ENCODE data around the gene ALG12.

The ALG12 gene

DNA sequence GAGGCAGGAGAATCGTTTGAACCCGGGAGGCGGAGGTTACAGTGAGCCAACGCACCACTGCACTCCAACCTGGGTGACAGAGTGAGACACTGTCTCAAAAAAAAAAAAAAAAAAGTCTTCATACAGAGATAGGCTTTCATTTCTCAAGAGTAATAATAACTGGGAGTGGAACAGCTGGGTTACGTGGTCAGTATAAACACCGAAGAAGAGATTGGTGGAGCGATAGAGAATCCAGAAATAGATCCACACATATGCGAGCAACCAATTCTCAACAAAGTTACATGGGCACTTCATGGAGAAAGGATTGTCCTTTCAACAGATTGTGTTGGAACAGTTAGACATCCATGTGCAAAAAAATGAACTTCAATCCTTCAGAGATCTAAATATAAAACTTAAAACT is 40.0 kb downstream of the ALG12 start:
- DNase-seq (ENCODE audit: insufficient read length, low spot score), result no peak
- no peak for TF ChIP-seq PAX5 (IDR thresholded peaks at IDR 0.05; ENCODE audit: insufficient read depth, low read length, severe bottlenecking)
- no peak for TF ChIP-seq POLR2AphosphoS5 (IDR thresholded peaks at IDR 0.05; ENCODE audit: low read depth, low read length)
- no peak for TF ChIP-seq POLR2A (IDR thresholded peaks at IDR 0.05; ENCODE audit: low read depth, low read length)
- TF ChIP-seq SPI1 (IDR thresholded peaks at IDR 0.05; ENCODE audit: low read depth, low read length), result no peak
- no peak for TF ChIP-seq TAF1 (IDR thresholded peaks at IDR 0.05; ENCODE audit: low read depth, low read length)
- TF ChIP-seq POU2F2 (IDR thresholded peaks at IDR 0.05; ENCODE audit: low read depth, low read length), result no peak

GRCh38 chr22:49877642-49878041 is 40.6 kb downstream of the ALG12 start:
- TF ChIP-seq TAF1 (IDR thresholded peaks at IDR 0.05; ENCODE audit: low read depth, low read length), result no peak
- TF ChIP-seq SPI1 (IDR thresholded peaks at IDR 0.05; ENCODE audit: low read depth, low read length), result no peak
- FAIRE-seq (no peak), DNase-seq (ENCODE audit: insufficient read length, low spot score) (no peak)

More for the DNA sequence above, 40.0 kb downstream of the ALG12 start:
- FAIRE-seq, result no peak

GRCh38 chr22:49873228-49873940 is 44.9 kb downstream of the ALG12 start:
- TF ChIP-seq POU2F2 (IDR thresholded peaks at IDR 0.05; ENCODE audit: low read depth, low read length) (no peak), POLR2A (IDR thresholded peaks at IDR 0.05; ENCODE audit: low read depth, low read length) (no peak), TAF1 (IDR thresholded peaks at IDR 0.05; ENCODE audit: low read depth, low read length) (no peak), POLR2AphosphoS5 (IDR thresholded peaks at IDR 0.05; ENCODE audit: low read depth, low read length) (no peak), PAX5 (IDR thresholded peaks at IDR 0.05; ENCODE audit: insufficient read depth, low read length, severe bottlenecking) (no peak), SPI1 (IDR thresholded peaks at IDR 0.05; ENCODE audit: low read depth, low read length) (no peak)
- FAIRE-seq (no peak), DNase-seq (ENCODE audit: insufficient read length, low spot score) (no peak)

DNA sequence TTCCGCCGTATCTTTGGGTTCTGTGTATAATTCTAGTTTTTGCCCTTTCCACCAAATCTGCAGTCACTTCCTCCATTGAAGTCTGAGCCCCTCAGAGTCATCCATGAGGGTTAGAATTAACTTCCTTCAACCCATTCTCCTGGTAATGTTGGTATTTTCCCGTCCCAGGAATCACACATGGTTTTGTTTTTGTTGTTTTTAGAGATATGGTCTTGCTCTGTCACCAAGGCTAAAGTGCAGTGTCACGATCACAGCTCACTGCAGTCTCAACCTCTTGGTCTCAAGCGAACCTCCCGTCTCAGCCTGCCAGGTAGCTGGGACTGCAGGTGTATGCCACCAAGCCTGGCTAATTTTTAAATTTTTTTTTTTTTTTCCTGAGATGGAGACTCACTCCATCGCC is 45.9 kb downstream of the ALG12 start:
- TF ChIP-seq POU2F2 (IDR thresholded peaks at IDR 0.05; ENCODE audit: low read depth, low read length) (no peak), POLR2A (IDR thresholded peaks at IDR 0.05; ENCODE audit: low read depth, low read length) (no peak), TAF1 (IDR thresholded peaks at IDR 0.05; ENCODE audit: low read depth, low read length) (no peak), PAX5 (IDR thresholded peaks at IDR 0.05; ENCODE audit: insufficient read depth, low read length, severe bottlenecking) (no peak)
- no peak for DNase-seq (ENCODE audit: insufficient read length, low spot score)
- no peak for FAIRE-seq

GRCh38 chr22:49871482-49871881 is 46.8 kb downstream of the ALG12 start:
- FAIRE-seq (no peak), DNase-seq (ENCODE audit: insufficient read length, low spot score) (no peak)
- TF ChIP-seq PAX5 (IDR thresholded peaks at IDR 0.05; ENCODE audit: insufficient read depth, low read length, severe bottlenecking), result no peak
- no peak for TF ChIP-seq POLR2AphosphoS5 (IDR thresholded peaks at IDR 0.05; ENCODE audit: low read depth, low read length)
- TF ChIP-seq TAF1 (IDR thresholded peaks at IDR 0.05; ENCODE audit: low read depth, low read length), result no peak
- no peak for TF ChIP-seq POU2F2 (IDR thresholded peaks at IDR 0.05; ENCODE audit: low read depth, low read length)
- TF ChIP-seq POLR2A (IDR thresholded peaks at IDR 0.05; ENCODE audit: low read depth, low read length), result no peak
- TF ChIP-seq SPI1 (IDR thresholded peaks at IDR 0.05; ENCODE audit: low read depth, low read length), result no peak

DNA sequence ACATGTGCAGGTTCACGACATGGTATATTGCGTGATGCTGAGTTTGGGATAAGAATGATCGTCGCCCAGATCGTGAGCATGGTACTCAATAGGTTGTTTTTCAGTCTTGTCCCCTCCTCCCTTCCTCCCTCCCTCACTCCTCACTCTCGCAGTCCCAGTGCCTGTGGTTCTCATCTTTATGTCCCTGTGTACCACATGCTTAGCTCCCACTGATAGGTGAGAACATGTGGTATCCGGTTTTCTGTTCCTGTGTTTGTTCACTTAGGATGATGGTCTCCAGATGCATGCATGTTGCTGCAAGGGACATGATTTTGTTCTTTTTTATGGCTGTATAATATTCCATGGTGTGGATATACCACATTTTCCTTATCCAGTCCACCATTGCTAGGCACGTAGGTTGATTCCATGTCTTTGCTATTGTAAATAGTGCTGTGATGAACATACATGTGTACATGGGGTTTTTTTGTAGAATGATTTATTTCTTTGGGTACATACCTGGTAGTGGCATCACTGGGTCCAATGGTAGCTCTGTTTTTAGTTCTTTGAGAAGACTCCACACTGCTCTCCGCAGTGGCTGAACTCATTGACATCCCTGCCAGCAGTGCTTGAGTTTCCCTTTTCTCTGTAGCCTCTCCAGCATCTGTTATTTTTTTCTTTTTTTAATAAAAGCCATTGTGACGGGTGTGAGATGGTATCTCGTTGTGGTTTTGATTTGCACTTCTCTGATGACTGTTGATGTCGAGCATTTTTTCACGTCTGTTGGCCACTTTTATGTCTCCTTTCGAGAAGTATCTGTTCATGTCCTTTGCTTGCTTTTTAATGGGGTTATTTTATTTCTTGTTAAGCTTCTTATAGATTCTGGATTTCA is 48.2 kb downstream of the ALG12 start:
- DNase-seq (ENCODE audit: insufficient read length, low spot score) (no peak), FAIRE-seq (peak; percentile 33)
- no peak for TF ChIP-seq PAX5 (IDR thresholded peaks at IDR 0.05; ENCODE audit: insufficient read depth, low read length, severe bottlenecking)
- TF ChIP-seq POLR2A (IDR thresholded peaks at IDR 0.05; ENCODE audit: low read depth, low read length), result no peak
- no peak for TF ChIP-seq POLR2AphosphoS5 (IDR thresholded peaks at IDR 0.05; ENCODE audit: low read depth, low read length)
- no peak for TF ChIP-seq POU2F2 (IDR thresholded peaks at IDR 0.05; ENCODE audit: low read depth, low read length)
- no peak for TF ChIP-seq TAF1 (IDR thresholded peaks at IDR 0.05; ENCODE audit: low read depth, low read length)
- no peak for TF ChIP-seq SPI1 (IDR thresholded peaks at IDR 0.05; ENCODE audit: low read depth, low read length)

- DNase-seq (ENCODE audit: insufficient read length, low spot score), result no peak
- TF ChIP-seq POLR2AphosphoS5 (IDR thresholded peaks at IDR 0.05; ENCODE audit: low read depth, low read length), result no peak
- TF ChIP-seq POLR2A (IDR thresholded peaks at IDR 0.05; ENCODE audit: low read depth, low read length), result no peak
- FAIRE-seq, result no peak
Observed at GRCh38 chr22:49869086-49869830, 49.0 kb downstream of the ALG12 start.

GRCh38 chr22:49867303-49868265 is 50.7 kb downstream of the ALG12 start:
- TF ChIP-seq POU2F2 (IDR thresholded peaks at IDR 0.05; ENCODE audit: low read depth, low read length) (no peak), TAF1 (IDR thresholded peaks at IDR 0.05; ENCODE audit: low read depth, low read length) (no peak), SPI1 (IDR thresholded peaks at IDR 0.05; ENCODE audit: low read depth, low read length) (no peak), PAX5 (IDR thresholded peaks at IDR 0.05; ENCODE audit: insufficient read depth, low read length, severe bottlenecking) (no peak), POLR2AphosphoS5 (IDR thresholded peaks at IDR 0.05; ENCODE audit: low read depth, low read length) (no peak), POLR2A (IDR thresholded peaks at IDR 0.05; ENCODE audit: low read depth, low read length) (no peak)
- no peak for DNase-seq (ENCODE audit: insufficient read length, low spot score)
- FAIRE-seq, result no peak
